GM18909 (cell line): ENCODE results near the gene ZNF454.

ENCODE experiments used
- ATAC-seq: cut with Tn5 transposase; IDR thresholded peaks from one replicate; pipeline ENCODE4 v1.9.1; 2021; ENCODE audit warnings: mild to moderate bottlenecking; ENCODE audit not compliant: unreplicated experiment, poor library complexity

Gene ZNF454

GRCh38 chr5:178940569-178941360 lies at the start of gene ZNF454:
TSS of gene ZNF454 (plus strand) at chr5:178941198. CDS start at chr5:178942792, 1,594 bp downstream.
- ATAC-seq: no peak

- ATAC-seq: no peak
Measured at GRCh38 chr5:178895615-178896571, 45.1 kb upstream of the ZNF454 start, which contains the start of gene ZFP2. TSS of gene ZFP2 (plus strand) at chr5:178895913. CDS start at chr5:178931314, 35,401 bp downstream.

GRCh38 chr5:178899289-178899688 lies 41.7 kb upstream of the ZNF454 start:
- ATAC-seq: no peak

GRCh38 chr5:178902849-178903248 lies 38.1 kb upstream of the ZNF454 start:
- no peak for ATAC-seq

GRCh38 chr5:178931846-178932760 lies 8.9 kb upstream of the ZNF454 start:
- ATAC-seq: no peak

- no peak for ATAC-seq
Measured at GRCh38 chr5:178941361-178941760, 363 bp downstream of the ZNF454 start.

- no peak for ATAC-seq
Measured at GRCh38 chr5:178965465-178966055, 24.6 kb downstream of the ZNF454 start.

GRCh38 chr5:178981381-178981780 lies 40.4 kb downstream of the ZNF454 start:
- ATAC-seq: no peak

- ATAC-seq: no peak
Measured at GRCh38 chr5:178982941-178983340, 41.9 kb downstream of the ZNF454 start.

- ATAC-seq: no peak
Measured at GRCh38 chr5:178983728-178984127, 42.7 kb downstream of the ZNF454 start.

- ATAC-seq: no peak
Measured at GRCh38 chr5:178984145-178985072, 43.4 kb downstream of the ZNF454 start.

GRCh38 chr5:178986326-178986960 lies 45.4 kb downstream of the ZNF454 start:
- no peak for ATAC-seq

GRCh38 chr5:178988436-178989220 lies 47.6 kb downstream of the ZNF454 start:
- no peak for ATAC-seq

- ATAC-seq: no peak
Measured at GRCh38 chr5:178989311-178989710, 48.3 kb downstream of the ZNF454 start.

- no peak for ATAC-seq
Measured at GRCh38 chr5:178990491-178990890, 49.5 kb downstream of the ZNF454 start.

- ATAC-seq: no peak
Measured at GRCh38 chr5:178991190-178992145, 50.5 kb downstream of the ZNF454 start.
